SH-SY5Y (cell line): Measurements from ENCODE around the gene TIMM8B.

Experiments used
- GATA2 ChIP-seq: IDR thresholded peaks from 2 replicates; pipeline ENCODE4 v1.6.1; 2011; ENCODE audit warnings: mild to moderate bottlenecking, low read depth, low read length
- GATA3 ChIP-seq: IDR thresholded peaks from 2 replicates; pipeline ENCODE4 v1.6.1; 2011; ENCODE audit warnings: low read depth, mild to moderate bottlenecking, low read length, moderate library complexity

Gene TIMM8B

DNA sequence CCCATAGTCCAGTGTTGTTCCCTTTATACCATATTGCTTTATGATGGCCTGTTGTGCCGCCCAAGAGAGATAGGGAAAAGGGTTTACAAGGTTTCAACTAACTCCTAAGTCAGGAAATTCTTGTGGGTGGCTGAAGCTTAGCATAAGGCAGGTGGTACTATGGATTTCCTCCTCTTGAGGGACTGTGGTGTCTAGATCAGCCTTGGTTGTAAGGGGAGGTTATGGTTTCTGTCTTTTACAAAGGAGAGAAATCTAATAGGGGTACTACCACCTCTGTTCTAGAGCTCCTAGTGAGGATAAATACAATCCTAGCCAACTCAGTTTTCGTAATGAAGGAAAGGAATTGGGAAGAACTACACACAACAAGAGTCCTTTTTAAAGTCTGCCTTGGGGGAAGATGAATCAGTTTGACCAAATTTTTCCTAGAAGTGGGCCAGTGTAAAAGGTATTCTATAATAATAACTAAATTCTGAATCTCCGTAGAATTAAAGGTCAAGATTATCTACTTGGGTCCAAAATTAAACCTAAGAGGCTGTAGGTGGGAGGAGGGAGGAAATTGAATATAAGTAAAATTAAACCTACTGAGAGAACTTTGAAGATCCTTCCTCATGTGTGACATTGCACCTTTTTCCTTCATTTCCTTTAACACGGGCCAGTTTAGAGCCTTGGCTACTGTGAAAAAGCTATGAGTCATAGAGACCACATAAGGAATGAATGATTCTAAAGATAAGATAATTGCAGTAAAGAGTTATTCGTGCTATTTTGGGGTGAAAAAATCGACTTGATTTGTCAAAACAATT lies 44.2 kb downstream of the TIMM8B start:
- TF ChIP-seq GATA2 (no peak), GATA3 (no peak)

DNA sequence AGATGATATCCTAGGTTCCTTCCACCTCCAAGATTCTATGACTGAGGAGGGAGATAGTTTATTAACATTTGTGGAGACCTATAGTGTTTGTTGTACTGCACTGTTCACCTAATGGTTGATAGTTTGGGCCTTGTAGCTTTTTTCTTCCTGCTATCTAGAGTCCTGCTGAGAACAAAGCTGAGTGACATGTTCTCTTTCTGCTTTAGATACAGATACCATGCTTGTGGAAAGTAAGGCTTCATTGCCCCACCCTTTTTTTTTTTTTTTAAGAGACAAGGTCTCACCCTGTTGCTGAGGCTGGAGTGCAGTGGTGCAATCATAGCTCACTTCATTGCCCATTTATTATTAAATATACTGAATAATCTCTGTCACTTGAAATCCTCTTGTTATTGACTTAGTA lies 49.0 kb downstream of the TIMM8B start:
- TF ChIP-seq GATA3 (no peak), GATA2 (no peak)
